Fibroblast of lung (primary cell): ENCODE results near the gene SLC5A10.

ENCODE experiments used
- CTCF ChIP-seq, 2 donors: IDR thresholded peaks in 1 of 2; conservative IDR thresholded peaks in 1 of 2; 1 replicate in 1 of 2; 2 replicates in 1 of 2; pipeline ENCODE4 v1.5.1; 2011 to 2012; ENCODE audit warnings: low read length in 2 of 2, control low read depth in 1 of 2, inconsistent platforms in 1 of 2, low read depth in 1 of 2, mild to moderate bottlenecking in 1 of 2
- EZH2 ChIP-seq: IDR thresholded peaks from 2 replicates; pipeline ENCODE4 v1.5.1; 2012; ENCODE audit warnings: low read length, control low read depth, mild to moderate bottlenecking; ENCODE audit errors: missing control alignments

GRCh38 chr17:18949566-18949965 is 2.4 kb upstream of the SLC5A10 start:
- no peak for TF ChIP-seq CTCF (conservative IDR thresholded peaks at IDR 0.05 in 1 of 2, IDR thresholded peaks at IDR 0.05 in 1 of 2; ENCODE audit: low read depth in 1 of 2, low read length in 2 of 2)
- no peak for TF ChIP-seq EZH2
